Loucy (cell line): ENCODE results near the gene MUC5AC.

Experiments used
- H2AFZ ChIP-seq: fragments of 200-600 bp; sonication (generic); 2 replicates; pipeline ENCODE4 v1.6.0; 2016; ENCODE audit warnings: antibody characterized with exemption, mild to moderate bottlenecking, low read length, moderate library complexity
- H3F3A ChIP-seq: fragments of 200-600 bp; 2 replicates; pipeline ENCODE4 v1.6.0; 2016; ENCODE audit warnings: antibody characterized with exemption, low read depth, mild to moderate bottlenecking
- H3K27me3 ChIP-seq: fragments of 200-600 bp; sonication (generic); 2 replicates; pipeline ENCODE4 v1.6.1; 2014; ENCODE audit warnings: low read length, mild to moderate bottlenecking; ENCODE audit not compliant: insufficient read depth, poor library complexity, severe bottlenecking
- H3K36me3 ChIP-seq: fragments of 200-600 bp; sonication (generic); 2 replicates; pipeline ENCODE4 v1.6.1; 2016; ENCODE audit warnings: low read length; ENCODE audit not compliant: insufficient read depth
- H3K4me1 ChIP-seq: fragments of 200-600 bp; sonication (generic); 2 replicates; pipeline ENCODE4 v1.5.1; 2014; ENCODE audit warnings: low read length, mild to moderate bottlenecking; ENCODE audit not compliant: insufficient read depth, poor library complexity, severe bottlenecking
- H3K4me2 ChIP-seq: fragments of 200-600 bp; sonication (generic); 2 replicates; pipeline ENCODE4 v1.6.0; 2014; ENCODE audit warnings: antibody characterized with exemption, low read length, low read depth, mild to moderate bottlenecking; ENCODE audit not compliant: poor library complexity, severe bottlenecking
- H3K4me3 ChIP-seq: fragments of 200-600 bp; sonication (generic); 2 replicates; pipeline ENCODE4 v1.5.1; 2014; ENCODE audit warnings: low read length, mild to moderate bottlenecking, mixed read lengths; ENCODE audit not compliant: poor library complexity, severe bottlenecking
- H3K79me2 ChIP-seq: fragments of 200-600 bp; sonication (generic); 2 replicates; pipeline ENCODE4 v1.6.1; 2014; ENCODE audit warnings: low read length; ENCODE audit not compliant: insufficient read depth
- H3K9ac ChIP-seq: fragments of 200-600 bp; sonication (generic); 2 replicates; pipeline ENCODE4 v1.6.0; 2014; ENCODE audit warnings: mild to moderate bottlenecking, low read depth, low read length, moderate library complexity; ENCODE audit not compliant: poor library complexity, severe bottlenecking
- H3K9me2 ChIP-seq: fragments of 200-600 bp; sonication (generic); replicated peaks from 2 replicates; pipeline ENCODE4 v1.6.1; 2016; ENCODE audit warnings: low read depth, low read length, mixed read lengths
- H3K9me3 ChIP-seq: fragments of 200-600 bp; sonication (generic); 2 replicates; pipeline ENCODE4 v1.6.1; 2014; ENCODE audit warnings: mild to moderate bottlenecking, antibody characterized with exemption, low read length, low read depth; ENCODE audit not compliant: insufficient read depth
- H4K20me1 ChIP-seq: fragments of 200-600 bp; sonication (generic); 2 replicates; pipeline ENCODE4 v1.6.0; 2014; ENCODE audit warnings: antibody characterized with exemption, low read length, mild to moderate bottlenecking; ENCODE audit not compliant: insufficient read depth, poor library complexity, severe bottlenecking
- CTCF ChIP-seq: fragments of 200-600 bp; sonication (generic); conservative IDR thresholded peaks from 2 replicates; pipeline ENCODE4 v1.5.1; 2014; ENCODE audit warnings: mild to moderate bottlenecking, antibody characterized with exemption, low read length
- EZH2phosphoT487 ChIP-seq: fragments of 200-600 bp; IDR thresholded peaks from 2 replicates; pipeline ENCODE4 v1.6.1; 2018; ENCODE audit warnings: antibody characterized with exemption, mild to moderate bottlenecking, moderate library complexity, borderline replicate concordance

MUC5AC gene

DNA sequence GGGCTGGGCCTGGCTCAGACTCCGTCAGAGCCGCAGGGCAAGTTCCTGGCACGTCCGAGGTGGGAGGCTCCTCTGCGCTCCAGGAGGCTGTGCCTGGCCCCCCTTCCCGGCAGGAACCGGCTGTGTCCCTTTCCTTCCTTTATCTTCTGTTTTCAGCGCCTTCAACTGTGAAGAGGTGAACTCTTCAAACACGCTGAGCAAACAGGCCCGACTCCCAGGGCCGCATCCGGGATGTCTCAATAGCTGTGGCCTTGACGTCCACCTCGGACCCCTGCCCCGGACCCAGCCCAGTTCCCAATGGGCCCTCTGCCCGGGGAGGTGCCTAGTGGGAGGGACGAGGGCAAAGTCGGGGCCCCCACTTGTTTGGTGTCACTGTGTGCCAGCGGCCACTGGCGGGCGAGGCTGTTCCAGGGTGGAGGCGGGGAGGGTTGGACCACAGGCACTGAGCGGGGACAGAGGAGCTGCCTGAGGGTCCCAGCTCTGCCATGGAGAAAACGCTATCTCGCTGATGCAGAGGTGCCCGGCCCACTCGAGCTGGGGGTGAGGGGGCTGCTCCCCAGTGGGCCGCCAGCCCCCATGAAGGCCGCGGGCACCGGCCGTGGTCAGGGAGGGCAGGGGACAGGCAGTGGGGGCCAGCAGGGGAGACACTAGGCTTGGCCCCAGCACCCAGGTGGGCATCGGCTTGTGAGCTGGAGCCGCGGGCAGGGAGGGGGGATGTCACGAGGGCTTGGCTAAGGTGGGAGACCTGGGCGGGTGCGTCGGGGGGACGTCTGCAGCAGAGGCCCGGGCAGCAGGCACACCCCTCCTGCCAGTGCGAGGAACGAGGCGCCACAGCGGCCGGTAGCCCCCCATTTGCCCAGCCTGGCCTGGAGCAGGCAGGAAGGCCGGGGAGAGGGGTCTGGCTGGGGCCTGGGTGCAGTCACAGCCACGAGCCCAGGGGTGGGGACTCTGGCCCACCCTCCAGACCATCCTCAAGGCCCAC lies 62.4 kb downstream of the MUC5AC start:
- H3F3A ChIP-seq = no peaks in the 10 kb centered on the region
- no peaks in the 10 kb centered on the region for H4K20me1 ChIP-seq
- no peak overlapping the region for H3K4me2 ChIP-seq

DNA sequence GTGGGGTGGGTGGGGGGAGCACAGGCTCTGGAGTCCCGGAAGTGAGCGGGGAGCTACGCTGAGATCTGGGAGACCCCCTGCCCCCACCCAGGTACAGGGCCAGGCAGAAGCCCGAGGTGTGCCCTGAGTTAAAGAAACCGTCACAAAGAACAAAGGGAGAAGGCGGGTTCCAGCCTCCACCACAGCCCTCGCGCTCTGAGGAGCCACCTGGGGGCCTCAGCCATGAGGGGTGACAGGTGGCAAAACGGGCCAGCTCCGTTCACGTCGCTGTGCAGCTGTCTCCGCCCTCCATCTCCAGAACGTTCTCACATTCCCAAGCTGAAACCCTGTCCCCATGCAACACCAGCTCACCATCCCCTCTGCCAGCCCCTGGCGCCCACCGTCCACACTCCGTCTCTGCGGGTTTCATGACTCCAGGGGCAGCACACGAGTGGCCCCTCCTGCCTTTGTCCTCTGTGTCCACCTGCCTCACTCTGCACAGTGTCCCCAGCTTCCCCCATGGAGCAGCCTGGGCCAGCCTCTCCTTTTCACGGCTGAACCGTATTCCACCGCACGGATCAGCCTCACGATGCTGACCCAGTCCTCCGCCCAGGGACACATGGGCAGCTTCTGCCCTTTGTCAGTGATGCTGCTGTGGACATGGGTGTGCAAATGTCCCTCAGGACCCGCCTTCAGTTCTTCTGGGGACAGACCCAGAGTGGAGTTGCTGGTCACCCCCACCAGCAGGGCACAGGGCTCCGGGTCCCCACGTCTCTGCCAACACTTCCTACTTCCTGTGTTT lies 63.4 kb downstream of the MUC5AC start:
- Histone ChIP-seq H3K9me3 (peaks cover 3% of the 10 kb centered on the region; the same call in 1 of the 2 replicates), H4K20me1 (no peaks in the 10 kb centered on the region), H2AFZ (no peak overlapping the region), H3K9ac (no peak overlapping the region), H3K4me1 (no peaks in the 10 kb centered on the region), H3F3A (no peaks in the 10 kb centered on the region), H3K4me2 (no peak overlapping the region), H3K9me2 (no peaks in the 10 kb centered on the region), H3K36me3 (no peaks in the 10 kb centered on the region), H3K79me2 (no peaks in the 10 kb centered on the region), H3K27me3 (no peaks in the 10 kb centered on the region), H3K4me3 (no peak overlapping the region)
- no peak for TF ChIP-seq EZH2phosphoT487
- no peak for TF ChIP-seq CTCF

More for the DNA sequence above, 62.4 kb downstream of the MUC5AC start:
- Histone ChIP-seq H3K27me3 (no peaks in the 10 kb centered on the region), H3K9me3 (peaks cover 3% of the 10 kb centered on the region; the same call in 1 of the 2 replicates), H2AFZ (no peak overlapping the region), H3K36me3 (no peaks in the 10 kb centered on the region), H3K9me2 (no peaks in the 10 kb centered on the region), H3K4me3 (no peak overlapping the region), H3K4me1 (no peaks in the 10 kb centered on the region), H3K79me2 (no peaks in the 10 kb centered on the region), H3K9ac (no peak overlapping the region)
- TF ChIP-seq CTCF = no peak
- no peak for TF ChIP-seq EZH2phosphoT487

DNA sequence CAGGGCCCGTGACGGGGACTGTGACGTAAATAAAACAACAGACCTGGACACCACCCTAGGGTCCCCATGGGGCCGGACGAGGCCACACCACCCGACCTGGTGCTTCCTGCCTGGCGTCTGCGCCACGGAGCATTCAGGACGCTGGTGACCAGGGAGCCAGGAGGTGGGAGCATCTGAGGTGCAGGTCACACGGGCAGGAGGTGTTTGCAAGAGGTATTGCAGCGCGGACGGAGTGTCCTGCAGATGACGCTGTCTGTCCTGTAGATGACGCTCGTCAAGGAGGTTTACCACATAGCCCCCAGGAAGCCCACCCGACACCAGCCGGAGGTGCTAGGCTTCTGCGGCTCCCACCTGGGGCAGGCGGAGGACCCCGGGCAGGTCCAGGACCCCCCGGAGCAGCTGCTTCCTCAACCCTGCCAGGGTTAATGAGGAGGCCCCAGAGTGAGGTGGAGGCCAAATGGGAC lies 64.1 kb downstream of the MUC5AC start:
- Histone ChIP-seq H3K4me3 (no peak overlapping the region), H4K20me1 (no peaks in the 10 kb centered on the region), H3K4me2 (no peak overlapping the region), H3K36me3 (no peaks in the 10 kb centered on the region), H3K4me1 (no peaks in the 10 kb centered on the region), H3K9me3 (peaks cover 3% of the 10 kb centered on the region; the same call in 1 of the 2 replicates), H3K27me3 (no peaks in the 10 kb centered on the region), H3K9ac (no peak overlapping the region), H3K9me2 (no peaks in the 10 kb centered on the region), H2AFZ (no peak overlapping the region), H3F3A (no peaks in the 10 kb centered on the region), H3K79me2 (no peaks in the 10 kb centered on the region)
- TF ChIP-seq CTCF (no peak), EZH2phosphoT487 (no peak)
